H54 (cell line): Measurements from ENCODE around the gene ANXA3.

Source experiments
- DNase-seq: peaks from one replicate; pipeline ENCODE4 v3.0.0; 2011; ENCODE audit warnings: low spot score, mixed read lengths; ENCODE audit not compliant: insufficient read length
- FAIRE-seq: peaks from 3 replicates; lab custom pipeline; 2011; peaks lifted over from hg19 to GRCh38; lab: Jason Lieb, UNC
- POLR2A ChIP-seq: IDR thresholded peaks from 2 replicates; pipeline ENCODE4 v1.6.1; 2011; ENCODE audit warnings: low read depth, mild to moderate bottlenecking, low read length

Gene ANXA3

DNA sequence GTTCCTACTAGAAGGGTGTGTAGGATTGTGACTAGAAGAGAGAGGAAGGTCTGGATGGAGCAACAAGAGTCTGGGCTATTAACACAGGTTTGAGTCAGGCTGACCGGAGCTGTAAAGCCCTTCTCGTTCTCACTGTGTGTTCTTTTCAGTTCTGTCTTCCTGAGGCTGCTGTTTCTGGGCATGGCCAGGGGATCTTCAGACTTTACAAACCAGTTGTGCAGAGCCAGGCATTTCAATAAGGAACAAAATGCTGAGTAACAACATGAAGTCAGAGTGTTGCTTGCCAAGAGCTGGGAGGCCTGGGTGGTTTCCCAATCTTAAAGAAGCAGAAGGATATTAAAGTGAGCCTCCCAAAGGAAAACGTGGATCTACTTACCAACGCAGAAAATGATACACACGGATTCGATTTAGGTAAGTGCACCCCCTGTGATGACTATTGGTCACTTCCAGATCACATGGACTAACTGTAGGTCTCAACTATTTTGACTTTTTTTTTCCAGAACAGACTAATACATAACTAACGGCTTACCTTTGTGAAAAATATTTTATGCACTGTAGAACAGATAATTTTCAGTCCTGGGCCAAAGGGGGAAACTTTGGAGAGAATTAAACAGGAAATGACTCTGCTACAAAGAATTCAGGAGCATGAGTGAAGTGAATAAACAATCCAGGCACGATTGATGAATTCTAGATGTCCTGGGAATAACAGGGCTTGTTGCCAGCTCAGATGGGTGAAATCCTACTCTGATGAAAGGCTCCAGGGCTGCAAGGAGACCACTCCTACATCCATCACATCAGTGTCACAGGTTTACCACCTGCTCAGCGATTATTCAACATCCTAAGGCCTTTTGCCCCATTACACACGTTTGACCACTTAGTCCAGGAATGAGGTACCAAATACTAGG, 94.5 kb downstream of the ANXA3 start:
- FAIRE-seq (peak; percentile 57), DNase-seq (no peak)

DNA sequence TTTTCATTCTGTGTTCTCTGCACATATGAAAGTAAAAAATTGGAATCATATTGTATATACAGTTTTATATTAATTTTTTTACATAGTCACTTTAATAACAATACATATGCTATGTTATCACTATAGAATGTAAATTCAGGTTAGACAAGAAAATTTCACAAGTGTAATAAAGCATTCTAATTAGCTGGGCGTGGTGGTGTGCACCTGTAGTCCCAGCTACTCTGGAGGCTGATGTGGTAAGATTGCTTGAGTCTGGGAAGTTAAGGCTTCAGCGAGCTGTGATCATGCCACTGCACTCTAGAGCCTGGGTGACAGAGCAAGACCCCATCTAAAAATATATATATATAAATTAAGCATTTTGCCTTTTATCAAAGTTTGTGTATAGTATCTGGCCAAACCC, 95.7 kb downstream of the ANXA3 start:
- DNase-seq (no peak), FAIRE-seq (no peak)
- no peak for TF ChIP-seq POLR2A

More for the DNA sequence above, 94.5 kb downstream of the ANXA3 start:
- TF ChIP-seq POLR2A: no peak

DNA sequence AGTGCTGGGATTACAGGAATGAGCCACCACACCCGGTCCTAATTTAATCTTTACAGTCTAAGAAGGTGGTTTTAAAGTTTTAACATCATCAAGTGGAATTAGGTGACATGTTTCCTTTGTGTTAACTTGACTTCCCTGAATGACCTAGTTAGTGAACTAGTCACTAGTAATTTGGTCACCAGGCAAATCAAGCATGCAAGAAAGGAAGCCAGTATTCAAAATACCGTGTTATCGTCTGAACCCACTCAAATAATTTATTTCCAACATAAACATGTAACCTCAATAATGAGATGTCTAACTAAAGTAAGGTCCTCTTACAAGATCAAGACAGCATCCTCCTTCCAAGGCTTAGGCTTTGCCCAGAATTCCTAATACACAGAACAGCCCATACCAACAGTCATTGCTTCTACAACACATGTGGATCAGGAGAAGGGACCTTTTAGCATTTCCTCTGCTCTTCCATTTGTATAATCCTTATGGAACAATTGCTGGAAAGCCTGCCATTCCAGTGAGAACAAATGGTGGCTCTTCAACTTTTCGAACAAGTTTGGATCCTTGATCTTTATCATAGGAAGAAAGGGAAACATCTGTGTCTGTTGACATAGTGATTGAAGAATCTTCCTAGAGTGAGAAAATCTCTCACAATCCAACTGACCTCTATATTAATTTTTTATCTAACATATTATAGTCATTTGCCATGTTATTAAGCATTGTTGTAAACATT, 97.2 kb downstream of the ANXA3 start:
- no peak for DNase-seq
- no peak for TF ChIP-seq POLR2A
- FAIRE-seq: no peak

DNA sequence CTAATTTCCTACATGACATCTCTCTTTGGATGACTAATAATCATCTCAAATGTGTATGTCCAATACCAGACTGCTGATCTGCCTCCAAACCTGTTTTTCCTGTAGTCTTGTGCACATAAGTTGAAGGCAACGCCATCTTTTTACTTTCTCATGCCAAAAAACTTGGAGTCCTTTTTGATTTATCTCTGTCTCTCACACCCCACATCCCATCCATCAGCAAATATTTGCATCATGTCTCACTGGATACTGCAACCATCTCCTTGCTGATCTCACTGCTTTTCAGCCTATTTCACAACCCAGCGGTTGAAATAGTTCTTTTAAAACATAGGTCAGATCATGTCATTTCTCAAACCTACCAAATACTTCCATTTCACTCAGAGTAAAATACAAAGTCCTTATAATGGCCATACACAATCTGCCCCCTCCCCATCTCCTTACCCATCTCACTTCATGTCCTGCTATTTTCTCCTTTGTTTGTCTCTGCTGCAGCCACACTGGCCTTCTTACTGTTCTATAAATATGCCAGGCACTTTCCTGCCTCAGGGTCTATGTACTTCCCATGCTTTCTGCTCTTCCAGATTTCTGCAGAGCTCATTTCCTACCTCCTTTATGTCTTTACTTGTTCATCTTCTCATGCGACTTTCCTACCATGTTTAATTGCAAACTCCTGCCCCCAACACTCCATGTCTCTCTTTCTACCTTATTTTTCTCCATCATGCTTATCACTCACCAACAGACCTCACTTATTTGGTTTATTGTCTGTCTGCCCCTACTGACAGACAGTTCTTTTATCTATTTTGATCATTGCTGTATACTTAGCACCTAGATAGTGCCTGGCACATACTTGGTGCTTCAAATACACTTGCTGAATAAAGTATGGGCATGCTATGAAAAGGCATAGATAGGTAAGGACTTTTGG, 98.8 kb downstream of the ANXA3 start:
- no peak for DNase-seq
- TF ChIP-seq POLR2A: no peak
- FAIRE-seq: no peak

DNA sequence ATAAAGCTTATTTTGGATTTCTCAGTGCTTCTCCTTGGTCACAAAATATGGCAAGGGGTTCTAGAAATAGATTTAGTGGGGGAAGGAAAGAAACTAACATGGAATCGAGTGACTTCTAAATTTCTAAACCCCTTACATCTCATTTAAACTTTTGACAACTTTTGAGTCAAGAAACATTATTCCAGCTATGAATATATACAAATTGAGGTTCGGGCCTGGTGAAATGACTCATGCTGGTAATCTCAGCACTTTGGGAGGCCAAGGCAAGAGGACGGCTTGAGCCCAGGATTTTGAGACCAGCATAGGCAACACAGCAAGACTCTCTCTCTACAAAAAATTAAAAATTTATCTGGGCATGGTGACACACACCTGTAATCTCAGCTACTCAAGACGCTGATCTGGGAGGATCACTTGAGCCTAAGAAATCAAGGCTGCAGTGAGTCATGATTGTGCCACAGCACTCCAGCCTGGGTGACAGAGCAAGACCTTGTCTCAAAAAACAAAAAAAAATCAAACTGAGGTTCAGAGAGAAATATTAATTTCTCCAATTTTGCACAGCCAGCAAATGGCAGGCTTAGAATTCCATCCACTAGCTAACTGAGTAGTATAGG, 99.8 kb downstream of the ANXA3 start:
- TF ChIP-seq POLR2A: no peak
- FAIRE-seq: no peak
- DNase-seq: no peak

DNA sequence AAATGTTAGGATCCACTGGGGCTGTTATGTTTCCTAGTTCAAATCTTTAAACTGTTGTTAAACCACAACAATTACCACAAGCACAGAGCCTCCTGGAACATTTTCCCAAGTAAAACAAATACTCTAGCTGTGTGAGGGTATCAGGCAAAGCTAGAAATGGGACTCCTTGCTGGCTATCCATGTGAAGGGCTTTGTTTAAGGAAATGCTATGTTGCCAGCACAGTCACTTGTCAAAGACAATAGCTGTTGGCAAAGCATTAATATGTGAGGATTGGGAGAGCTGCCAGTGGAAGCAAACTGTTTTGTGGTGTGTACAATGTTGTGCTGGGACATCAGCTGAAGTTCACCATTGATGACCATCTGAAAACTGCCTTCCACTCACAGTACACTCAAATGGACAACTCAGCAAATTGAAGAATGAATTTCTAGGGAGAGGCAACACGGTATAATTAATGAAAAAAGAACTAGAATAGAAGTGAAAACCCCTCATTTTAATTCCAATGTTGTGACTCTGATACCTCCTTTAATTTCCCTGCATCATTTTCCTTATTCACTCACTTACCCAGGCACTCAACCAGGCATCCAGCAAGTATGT, 100.8 kb downstream of the ANXA3 start:
- TF ChIP-seq POLR2A: no peak
- FAIRE-seq (no peak), DNase-seq (no peak)

DNA sequence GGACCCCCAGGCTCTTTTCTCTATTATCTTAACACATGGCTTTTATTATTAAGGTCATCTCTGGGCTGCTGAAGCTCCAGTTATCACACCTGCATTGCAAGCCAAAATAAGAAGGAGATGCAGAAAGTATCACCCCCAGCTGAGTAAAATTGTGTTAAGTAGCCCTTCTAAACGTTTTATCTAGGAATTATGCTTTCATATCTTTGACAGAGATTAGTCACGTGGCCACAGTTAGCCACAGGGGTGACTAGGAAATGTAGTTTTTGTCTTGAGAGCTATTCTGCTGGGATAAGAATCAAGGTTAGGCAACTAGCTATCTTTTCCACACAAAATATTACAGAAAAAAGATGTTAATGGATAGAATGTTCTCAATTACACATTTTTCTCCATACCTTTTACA, 102.1 kb downstream of the ANXA3 start:
- FAIRE-seq (no peak), DNase-seq (no peak)
- TF ChIP-seq POLR2A: no peak

DNA sequence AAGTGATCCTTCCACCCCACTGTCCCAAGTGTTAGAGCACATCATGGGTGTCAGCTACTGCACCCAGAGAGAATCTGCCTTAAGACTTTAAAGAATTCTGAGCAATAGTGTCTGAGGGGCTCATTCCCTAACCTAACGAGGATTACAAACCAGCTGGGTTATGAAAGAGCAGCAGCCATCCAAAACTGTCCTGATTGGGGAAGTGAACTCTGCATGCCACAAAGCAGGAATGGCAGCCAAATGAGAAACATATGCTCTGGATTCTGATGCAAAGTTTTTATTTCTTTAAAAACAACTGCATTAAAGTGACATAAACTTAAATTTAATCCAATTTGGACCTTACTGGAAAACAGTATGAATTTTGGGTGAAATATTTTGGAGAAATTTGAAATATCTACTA, 103.2 kb downstream of the ANXA3 start:
- FAIRE-seq: no peak
- no peak for TF ChIP-seq POLR2A

DNA sequence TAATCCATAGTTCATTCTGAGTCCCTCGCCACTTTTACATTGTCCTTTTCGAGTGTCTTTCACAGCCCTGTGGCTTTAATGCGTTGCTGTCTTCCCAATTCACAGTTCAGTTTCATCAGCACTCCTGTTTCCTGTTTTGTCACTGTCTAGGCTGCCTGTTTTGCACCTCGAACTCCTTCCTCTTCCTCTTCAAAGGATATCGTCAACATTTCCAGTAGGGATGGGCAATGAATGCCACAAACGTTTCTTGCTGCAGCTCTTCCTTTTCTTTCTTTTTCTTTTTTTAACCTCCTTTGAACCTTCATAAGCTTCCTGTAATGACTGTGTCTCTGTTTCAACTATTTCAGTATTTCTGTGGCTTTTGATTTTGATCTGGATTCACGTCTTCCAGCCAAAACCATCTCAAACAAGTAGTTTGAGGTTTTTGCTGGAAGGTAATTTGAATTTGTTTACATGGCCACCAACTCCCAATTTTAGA, 105.4 kb downstream of the ANXA3 start:
- TF ChIP-seq POLR2A: no peak
- FAIRE-seq (no peak), DNase-seq (no peak)

More for the DNA sequence above, 103.2 kb downstream of the ANXA3 start:
- DNase-seq: no peak

DNA sequence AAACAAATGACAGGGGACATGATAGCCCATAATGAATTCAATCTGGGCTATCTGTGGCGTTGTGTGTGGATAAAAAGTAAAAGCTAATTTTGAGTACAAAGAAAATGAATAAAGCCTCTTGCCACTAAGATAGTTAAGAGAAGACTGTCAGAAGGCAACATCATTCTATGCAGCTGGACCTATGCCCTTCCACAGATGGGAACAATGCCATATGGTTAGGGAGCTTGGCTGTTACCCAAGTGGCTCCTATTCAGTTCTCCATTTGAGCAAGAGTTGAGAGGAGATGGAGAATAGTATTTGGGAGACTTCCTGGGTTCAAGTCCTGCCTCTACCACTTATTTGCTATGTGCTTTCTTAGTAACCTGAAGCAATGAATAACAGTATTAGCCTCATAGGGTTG, 107.7 kb downstream of the ANXA3 start:
- no peak for FAIRE-seq

DNA sequence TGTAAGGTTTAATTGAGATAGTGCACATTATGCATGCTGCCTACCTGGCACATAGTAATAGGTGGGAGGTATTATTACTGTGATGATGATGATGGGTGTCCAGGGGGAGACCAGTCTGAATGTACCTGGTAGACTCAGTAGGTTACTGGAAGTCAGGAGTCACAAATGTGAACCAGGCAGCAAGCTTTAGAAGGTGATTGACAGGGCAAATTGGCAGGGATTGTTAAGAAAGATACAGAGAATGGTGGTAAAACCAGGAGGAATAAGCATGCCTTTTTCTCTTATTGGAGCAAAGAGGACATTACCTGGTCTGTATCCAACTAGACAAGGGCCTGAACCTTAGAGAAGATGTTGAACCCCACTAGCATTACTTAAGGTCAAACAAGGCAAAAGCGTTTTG, 108.1 kb downstream of the ANXA3 start:
- no peak for DNase-seq
- TF ChIP-seq POLR2A: no peak
- FAIRE-seq: no peak

More for the DNA sequence above, 107.7 kb downstream of the ANXA3 start:
- TF ChIP-seq POLR2A: no peak
- DNase-seq: no peak
